Effector memory CD8-positive, alpha-beta T cell (primary cell): Measurements from ENCODE around the gene GREM1.

Experiments used
- ATAC-seq: fragments of 150-1000 bp; cut with Tn5 transposase; replicated peaks from 2 replicates; pipeline ENCODE4 v1.10.0; 2021; ENCODE audit warnings: mild to moderate bottlenecking, moderate library complexity
- DNase-seq, 3 experiments: peaks; one replicate each; pipeline ENCODE4 v3.0.0; 2021
- H3K27ac Mint-ChIP-seq, 2 donors: one replicate each; pipeline ENCODE4 v1.8.0; 2022; ENCODE audit warnings: mild to moderate bottlenecking in 2 of 2, mixed read lengths in 2 of 2, moderate library complexity in 2 of 2
- H3K27me3 Mint-ChIP-seq, 2 donors: one replicate each; pipeline ENCODE4 v1.8.0; 2022; ENCODE audit warnings: mixed read lengths in 2 of 2
- H3K36me3 Mint-ChIP-seq: one replicate; pipeline ENCODE4 v1.8.0; 2022; ENCODE audit warnings: mild to moderate bottlenecking, moderate library complexity, mixed read lengths; ENCODE audit not compliant: insufficient read depth
- H3K4me1 Mint-ChIP-seq, 2 donors: one replicate each; pipeline ENCODE4 v1.8.0; 2022; ENCODE audit warnings: low read depth in 2 of 2, mixed read lengths in 2 of 2
- H3K4me3 Mint-ChIP-seq, 2 donors: one replicate each; pipeline ENCODE4 v1.8.0; 2022; ENCODE audit warnings: mild to moderate bottlenecking in 2 of 2, mixed read lengths in 2 of 2, moderate library complexity in 2 of 2
- H3K9me3 Mint-ChIP-seq, 2 donors: one replicate each; pipeline ENCODE4 v1.8.0; 2022; ENCODE audit warnings: mixed read lengths in 2 of 2

GREM1 gene

DNA sequence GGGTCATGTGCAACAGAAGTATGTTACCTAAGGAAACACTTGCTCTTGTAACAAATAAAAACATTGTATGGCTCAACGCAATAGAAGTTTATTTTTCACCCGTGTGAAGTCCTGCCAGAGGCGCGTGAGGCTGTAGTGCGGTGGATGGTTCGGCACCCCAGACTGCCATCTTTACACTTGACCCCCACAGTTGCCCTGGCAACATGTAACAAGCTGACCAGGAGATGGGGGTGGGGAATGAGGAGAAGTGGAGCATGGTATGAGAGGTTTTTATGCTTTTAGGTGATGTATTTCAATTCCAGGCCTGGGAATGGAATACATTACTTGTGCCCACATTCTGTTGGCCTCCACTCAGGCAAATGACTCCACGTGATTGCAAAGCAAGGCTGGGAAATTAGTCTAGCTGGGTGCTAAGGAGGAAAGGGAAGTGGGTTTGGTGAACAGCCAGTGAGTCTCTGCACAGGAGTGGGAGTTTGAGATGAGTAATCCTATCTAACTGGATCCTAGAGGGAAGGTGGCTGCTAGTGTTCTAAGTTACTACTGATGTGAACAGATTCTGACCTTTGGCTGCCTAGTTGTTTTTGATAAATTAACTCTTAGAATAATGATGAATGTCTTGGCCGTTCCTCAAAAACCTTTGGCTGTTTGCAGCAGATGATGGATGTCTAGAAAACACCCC is 33.8 kb upstream of the GREM1 start:
- DNase-seq = no peak
- H3K36me3 Mint-ChIP-seq = no peaks in the 10 kb centered on the region
- no peaks in the 10 kb centered on the region for H3K9me3 Mint-ChIP-seq
- no peak overlapping the region for H3K4me3 Mint-ChIP-seq
- H3K4me1 Mint-ChIP-seq = peaks cover 0 to 2% of the 10 kb centered on the region in 2 donors
- H3K27me3 Mint-ChIP-seq = no peaks in the 10 kb centered on the region
- no peak overlapping the region for H3K27ac Mint-ChIP-seq
- ATAC-seq = no peak

DNA sequence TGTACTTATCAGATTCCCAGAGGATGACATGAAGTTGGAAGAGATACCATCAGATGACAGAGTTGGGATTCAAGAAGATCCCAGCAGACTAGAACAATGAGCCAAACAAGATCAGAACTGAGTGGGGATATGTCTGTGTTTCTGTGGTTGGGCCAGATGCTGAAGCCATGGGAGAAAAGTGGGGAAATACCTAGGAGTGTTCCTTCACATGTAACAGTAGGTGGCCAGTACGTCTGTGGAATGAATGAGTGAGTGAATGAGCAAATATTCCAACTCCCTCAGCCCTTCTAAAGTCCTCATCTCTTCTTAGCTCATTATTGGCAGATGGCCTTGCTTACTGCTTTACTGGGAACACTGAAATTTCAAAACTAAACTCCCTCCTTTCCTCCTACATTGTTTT is 32.2 kb upstream of the GREM1 start:
- Mint-ChIP-seq H3K27ac (no peak overlapping the region), H3K4me3 (no peak overlapping the region), H3K9me3 (no peaks in the 10 kb centered on the region), H3K4me1 (peaks cover 0 to 2% of the 10 kb centered on the region in 2 donors), H3K36me3 (no peaks in the 10 kb centered on the region), H3K27me3 (no peaks in the 10 kb centered on the region)
- DNase-seq (no peak), ATAC-seq (no peak)

DNA sequence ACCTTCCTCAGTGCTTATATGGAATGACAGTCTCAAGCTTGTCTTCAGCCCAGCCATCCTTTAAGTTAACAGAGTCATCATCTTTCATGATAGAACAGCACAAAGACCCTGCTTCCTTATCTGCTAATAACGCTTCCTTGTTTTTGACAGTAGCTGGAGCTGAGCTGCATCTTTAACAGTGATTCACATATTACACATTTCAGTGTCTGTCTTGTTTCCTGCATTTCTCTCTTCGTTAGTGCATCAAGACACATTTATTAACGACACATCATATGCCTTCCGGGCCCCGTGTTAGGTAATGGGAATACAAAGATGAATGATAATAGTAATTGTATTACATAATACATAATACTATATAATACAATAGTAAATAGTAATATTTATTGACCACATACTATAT is 30.2 kb upstream of the GREM1 start:
- Mint-ChIP-seq H3K4me3 (no peak overlapping the region), H3K9me3 (no peaks in the 10 kb centered on the region), H3K36me3 (no peaks in the 10 kb centered on the region), H3K4me1 (peaks cover 0 to 2% of the 10 kb centered on the region in 2 donors), H3K27me3 (peaks cover 0 to 7% of the 10 kb centered on the region in 2 donors), H3K27ac (no peak overlapping the region)
- DNase-seq (no peak), ATAC-seq (no peak)

DNA sequence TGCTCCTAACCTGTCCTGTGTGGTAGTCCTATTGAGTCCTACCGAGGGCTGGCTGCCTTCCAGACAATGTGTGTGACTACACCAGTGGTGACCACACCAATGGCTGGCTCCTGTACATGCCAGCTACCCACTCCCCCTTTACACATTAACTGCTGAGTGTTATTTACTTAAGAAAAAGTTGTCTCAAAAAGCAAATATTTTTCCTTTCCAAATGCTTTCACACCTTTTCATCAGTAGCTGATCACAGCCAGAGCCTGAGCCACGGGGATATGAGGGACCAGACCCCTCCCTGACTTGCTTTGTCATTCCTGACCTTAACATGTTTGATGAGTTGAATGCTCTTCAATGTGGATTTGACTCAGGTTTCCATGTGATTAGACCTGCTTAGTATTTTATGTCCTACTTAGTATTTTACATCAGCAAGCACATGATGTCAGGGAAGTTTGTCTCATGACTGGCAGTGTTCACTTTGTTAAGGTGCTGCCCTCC is 29.6 kb upstream of the GREM1 start:
- H3K36me3 Mint-ChIP-seq = no peaks in the 10 kb centered on the region
- no peak for ATAC-seq
- peaks cover 0 to 2% of the 10 kb centered on the region in 2 donors for H3K4me1 Mint-ChIP-seq
- no peaks in the 10 kb centered on the region for H3K9me3 Mint-ChIP-seq
- H3K4me3 Mint-ChIP-seq = no peak overlapping the region
- no peak overlapping the region for H3K27ac Mint-ChIP-seq
- peaks cover 0 to 7% of the 10 kb centered on the region in 2 donors for H3K27me3 Mint-ChIP-seq
- DNase-seq = no peak

DNA sequence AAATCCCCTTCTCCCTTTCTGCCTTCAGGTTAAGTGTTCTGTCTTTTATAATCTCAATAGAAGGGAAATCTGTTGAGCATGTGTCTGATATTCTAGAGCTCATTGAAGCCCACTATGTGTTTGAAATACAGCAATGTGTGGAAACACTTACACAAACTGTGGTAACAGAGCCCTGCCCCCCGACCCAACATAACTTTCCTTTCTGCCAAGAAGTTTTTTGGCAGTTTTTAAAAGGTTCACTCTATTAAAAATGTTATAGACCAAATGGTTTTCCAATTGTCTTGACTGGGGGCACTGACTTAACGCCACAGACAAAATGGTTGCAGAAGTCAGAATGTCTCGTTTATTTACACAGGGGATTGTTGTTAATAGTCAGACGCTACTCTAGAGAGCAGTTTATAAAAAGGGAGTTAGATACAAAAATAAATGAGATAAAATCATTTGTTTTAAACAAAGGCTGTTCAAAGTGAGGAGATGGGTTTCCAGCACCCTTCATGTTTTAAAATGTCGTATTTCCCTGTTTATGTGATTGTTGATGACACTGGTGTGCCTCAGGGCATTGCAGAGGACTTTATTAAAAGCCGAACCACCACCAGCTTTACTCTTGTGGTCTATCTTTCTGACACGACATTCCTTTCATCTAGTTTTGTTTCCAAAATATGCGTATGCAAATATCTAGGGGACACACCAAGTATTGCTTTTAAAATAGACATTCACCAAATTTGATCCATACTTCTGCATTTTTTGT is 26.7 kb upstream of the GREM1 start:
- H3K36me3 Mint-ChIP-seq = no peaks in the 10 kb centered on the region
- no peak overlapping the region for H3K27ac Mint-ChIP-seq
- H3K9me3 Mint-ChIP-seq = no peaks in the 10 kb centered on the region
- ATAC-seq (no peak), DNase-seq (no peak)
- H3K27me3 Mint-ChIP-seq = peaks cover 0 to 7% of the 10 kb centered on the region in 2 donors
- no peaks in the 10 kb centered on the region for H3K4me1 Mint-ChIP-seq
- no peak overlapping the region for H3K4me3 Mint-ChIP-seq

DNA sequence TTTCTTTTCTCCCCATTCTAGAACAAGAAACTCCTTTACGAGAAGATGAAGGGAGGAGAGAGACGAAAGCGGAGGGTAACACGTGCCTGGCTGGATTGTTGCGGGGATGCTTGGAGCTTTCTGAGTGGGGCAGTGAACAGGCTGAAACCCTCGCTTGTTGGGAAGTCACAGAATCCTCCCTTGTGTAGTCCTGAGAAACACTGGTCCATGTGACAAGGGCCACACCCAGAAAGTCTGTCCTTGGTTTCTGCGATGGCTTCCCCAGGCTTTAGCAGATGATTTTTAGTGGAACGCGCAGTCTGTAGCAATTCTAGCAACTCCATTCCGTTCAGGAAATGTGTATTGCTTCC is 26.1 kb upstream of the GREM1 start:
- H3K4me1 Mint-ChIP-seq = no peaks in the 10 kb centered on the region
- H3K27me3 Mint-ChIP-seq = peaks cover 0 to 7% of the 10 kb centered on the region in 2 donors
- H3K36me3 Mint-ChIP-seq = no peaks in the 10 kb centered on the region
- ATAC-seq = no peak
- H3K9me3 Mint-ChIP-seq = no peaks in the 10 kb centered on the region
- H3K27ac Mint-ChIP-seq = no peak overlapping the region
- no peak overlapping the region for H3K4me3 Mint-ChIP-seq
- DNase-seq = no peak

DNA sequence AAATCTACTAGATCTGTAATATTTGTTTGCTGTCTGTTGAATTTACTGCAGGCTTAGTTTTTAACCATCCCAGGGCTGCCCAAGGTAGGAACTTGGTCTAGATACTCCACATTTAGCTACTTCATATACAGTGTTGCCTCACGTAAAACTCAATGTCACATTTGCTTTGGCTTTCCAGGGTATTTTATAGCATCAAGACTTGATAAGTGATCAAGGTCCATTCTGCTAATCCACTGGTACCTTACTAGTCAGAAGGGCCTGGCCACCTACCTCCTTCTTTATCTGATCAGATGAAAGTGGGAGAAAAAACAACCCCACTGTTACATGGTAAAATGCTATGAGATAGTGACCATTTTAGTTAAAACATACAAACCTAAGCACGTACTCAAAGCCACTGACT is 25.5 kb upstream of the GREM1 start:
- H3K4me3 Mint-ChIP-seq = no peak overlapping the region
- H3K27ac Mint-ChIP-seq = no peak overlapping the region
- peaks cover 2 to 7% of the 10 kb centered on the region in 2 donors for H3K27me3 Mint-ChIP-seq
- H3K36me3 Mint-ChIP-seq = no peaks in the 10 kb centered on the region
- no peak for ATAC-seq
- H3K9me3 Mint-ChIP-seq = no peaks in the 10 kb centered on the region
- no peaks in the 10 kb centered on the region for H3K4me1 Mint-ChIP-seq
- DNase-seq = no peak

DNA sequence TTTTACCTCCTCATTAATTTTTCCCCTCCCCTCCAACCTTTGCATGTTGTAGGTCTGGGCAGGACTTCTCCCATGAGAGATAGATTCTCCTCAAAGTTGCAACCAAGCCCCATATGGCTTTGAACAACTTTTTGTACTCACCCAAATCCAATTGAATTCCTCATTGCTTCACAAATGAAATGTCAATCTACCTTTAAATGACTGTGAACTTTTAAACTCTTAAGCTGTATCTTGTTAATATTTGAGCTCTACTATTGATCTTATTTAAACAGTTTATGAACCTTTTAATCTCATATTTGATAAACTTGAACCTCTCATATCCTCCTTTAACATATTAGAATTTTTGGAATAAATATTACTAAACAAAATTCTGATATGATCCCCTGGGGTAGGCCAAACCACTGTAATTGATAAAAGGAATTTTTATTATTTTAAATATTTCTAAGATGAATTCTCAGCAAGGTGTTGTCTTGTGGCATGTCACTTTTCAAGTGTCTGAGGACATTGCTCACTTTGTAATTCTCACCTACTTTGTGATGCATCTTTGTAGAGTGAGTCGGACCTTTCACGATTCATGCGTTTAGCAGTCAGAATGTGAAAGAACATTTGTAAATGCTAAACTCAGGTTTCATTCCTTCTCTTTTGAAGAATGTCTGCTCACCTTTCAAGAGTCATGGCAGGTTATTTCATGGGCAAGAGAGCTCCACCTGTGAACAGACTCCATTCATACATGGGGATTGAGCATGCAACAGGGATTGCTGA is 23.4 kb upstream of the GREM1 start:
- no peak overlapping the region for H3K27ac Mint-ChIP-seq
- no peak for DNase-seq
- H3K9me3 Mint-ChIP-seq = no peaks in the 10 kb centered on the region
- no peak for ATAC-seq
- H3K36me3 Mint-ChIP-seq = no peaks in the 10 kb centered on the region
- H3K4me1 Mint-ChIP-seq = no peaks in the 10 kb centered on the region
- H3K4me3 Mint-ChIP-seq = no peak overlapping the region
- H3K27me3 Mint-ChIP-seq = peaks cover 17 to 26% of the 10 kb centered on the region in 2 donors

DNA sequence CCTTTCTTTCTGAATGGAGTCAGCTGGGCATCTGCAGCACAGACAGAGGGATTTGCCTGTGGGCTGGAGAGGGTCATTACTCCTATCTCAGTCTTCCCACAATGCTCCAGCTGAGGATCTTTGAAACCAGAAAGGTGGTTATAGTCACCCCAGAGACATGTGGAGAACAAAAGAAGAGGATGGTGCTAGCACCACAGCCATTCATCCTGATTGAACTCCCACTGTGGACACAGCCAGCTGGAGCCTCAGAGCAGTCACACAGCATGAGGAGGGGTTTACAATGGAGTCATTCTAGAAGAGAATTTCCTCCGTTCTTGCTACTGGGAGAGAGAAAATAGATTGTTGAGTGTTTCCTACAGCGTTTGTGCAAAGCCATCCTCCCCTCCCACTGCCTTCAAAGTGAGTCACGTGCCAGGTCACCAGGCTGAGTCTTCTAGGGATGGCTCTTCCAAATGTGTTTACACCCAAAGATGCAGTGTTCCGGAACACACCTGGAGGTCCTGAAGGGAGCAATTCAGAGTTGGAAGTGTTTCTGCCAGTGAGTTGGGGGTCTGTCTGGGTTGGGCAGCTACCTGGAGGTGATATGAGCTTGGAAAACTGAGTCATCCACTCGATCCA is 18.9 kb upstream of the GREM1 start:
- H3K27me3 Mint-ChIP-seq = peaks cover 38 to 52% of the 10 kb centered on the region in 2 donors
- H3K27ac Mint-ChIP-seq = no peak overlapping the region
- no peak overlapping the region for H3K4me3 Mint-ChIP-seq
- no peaks in the 10 kb centered on the region for H3K36me3 Mint-ChIP-seq
- no peaks in the 10 kb centered on the region for H3K9me3 Mint-ChIP-seq
- H3K4me1 Mint-ChIP-seq = no peaks in the 10 kb centered on the region
- DNase-seq (no peak), ATAC-seq (no peak)

DNA sequence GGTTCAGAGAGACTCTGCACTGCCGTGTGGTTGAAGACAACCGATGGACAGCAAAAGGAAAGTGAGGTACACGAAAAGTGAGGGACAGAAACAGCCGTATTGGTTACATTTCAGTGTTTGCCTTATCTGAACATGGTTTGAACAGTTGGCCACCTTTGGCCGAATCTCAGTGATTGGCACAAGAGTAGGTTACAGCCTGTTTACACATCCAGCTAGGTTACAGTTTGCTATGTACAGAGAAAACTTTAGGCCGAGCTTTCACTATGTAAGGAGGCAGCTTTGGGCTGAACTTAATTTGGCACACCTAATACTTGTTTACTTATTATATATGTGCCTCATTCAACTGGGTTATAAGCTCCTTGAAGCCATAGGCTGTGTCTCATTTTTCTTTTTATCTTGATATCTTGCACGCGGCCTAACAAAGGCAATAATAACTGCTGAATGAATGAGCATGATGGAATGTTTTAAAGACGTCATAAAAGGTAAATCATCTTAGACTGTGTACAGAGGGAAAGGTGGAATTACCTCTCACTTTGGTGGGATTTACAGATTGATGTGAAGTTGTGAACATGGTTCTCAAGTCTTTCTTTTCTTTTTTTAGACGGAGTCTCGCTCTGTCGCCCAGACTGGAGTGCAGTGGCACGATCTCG is 17.2 kb upstream of the GREM1 start:
- H3K4me1 Mint-ChIP-seq = no peaks in the 10 kb centered on the region
- DNase-seq (no peak), ATAC-seq (no peak)
- H3K27ac Mint-ChIP-seq = no peak overlapping the region
- no peaks in the 10 kb centered on the region for H3K9me3 Mint-ChIP-seq
- H3K4me3 Mint-ChIP-seq = no peak overlapping the region
- peaks cover 52 to 61% of the 10 kb centered on the region in 2 donors for H3K27me3 Mint-ChIP-seq
- H3K36me3 Mint-ChIP-seq = no peaks in the 10 kb centered on the region

DNA sequence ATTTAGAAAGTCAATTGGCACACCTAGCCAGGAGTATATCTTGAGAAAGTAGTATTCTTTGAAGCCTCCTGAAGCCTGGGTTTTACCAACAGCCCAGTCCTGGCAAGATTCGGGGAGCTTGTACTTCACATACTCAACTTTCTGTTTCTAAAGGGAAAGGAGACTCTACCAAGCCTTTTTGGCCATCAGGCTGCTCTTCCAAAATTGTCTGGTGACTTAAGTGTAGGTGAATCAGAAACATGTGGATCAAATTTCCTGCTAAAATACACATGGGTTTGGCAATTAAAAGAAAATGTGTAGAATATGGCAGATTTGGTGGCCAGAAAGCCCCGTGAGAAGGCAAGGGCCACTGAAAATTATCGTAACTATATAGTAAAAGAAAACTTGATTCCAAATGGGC is 15.9 kb upstream of the GREM1 start:
- no peaks in the 10 kb centered on the region for H3K9me3 Mint-ChIP-seq
- no peaks in the 10 kb centered on the region for H3K36me3 Mint-ChIP-seq
- no peak overlapping the region for H3K27ac Mint-ChIP-seq
- H3K4me1 Mint-ChIP-seq = no peaks in the 10 kb centered on the region
- H3K27me3 Mint-ChIP-seq = peaks cover 59 to 70% of the 10 kb centered on the region in 2 donors
- no peak for ATAC-seq
- no peak overlapping the region for H3K4me3 Mint-ChIP-seq
- no peak for DNase-seq

DNA sequence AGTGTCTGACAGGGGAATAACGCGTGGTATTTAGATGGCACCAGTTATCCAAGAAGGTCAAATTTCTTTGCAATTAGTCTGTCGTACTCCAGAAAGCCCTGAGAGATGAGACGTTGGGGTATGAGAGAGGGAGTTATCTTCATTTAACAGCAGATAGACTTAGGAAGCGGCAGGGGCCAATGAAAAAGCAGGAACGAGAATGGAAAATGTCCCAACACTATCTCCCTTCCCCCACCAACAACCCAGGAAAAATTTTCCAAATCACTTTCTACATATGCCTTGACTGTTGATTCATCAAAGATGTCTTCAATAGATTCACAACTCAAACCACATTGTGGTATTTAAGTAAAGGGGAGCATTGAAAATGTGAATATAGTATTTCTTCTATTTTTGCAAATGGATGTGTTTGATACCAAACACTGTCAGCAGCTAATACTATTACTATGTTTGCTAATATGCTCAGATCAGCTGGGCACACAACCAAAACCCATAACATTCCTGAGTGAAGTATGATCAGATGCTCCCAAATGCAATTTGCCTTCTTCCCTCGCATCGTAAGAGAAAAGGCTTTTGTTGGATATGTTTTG is 13.3 kb upstream of the GREM1 start:
- H3K4me1 Mint-ChIP-seq = no peaks in the 10 kb centered on the region
- DNase-seq = no peak
- ATAC-seq = no peak
- no peak overlapping the region for H3K4me3 Mint-ChIP-seq
- peaks cover 57 to 68% of the 10 kb centered on the region in 2 donors for H3K27me3 Mint-ChIP-seq
- H3K36me3 Mint-ChIP-seq = no peaks in the 10 kb centered on the region
- no peaks in the 10 kb centered on the region for H3K9me3 Mint-ChIP-seq
- no peak overlapping the region for H3K27ac Mint-ChIP-seq

DNA sequence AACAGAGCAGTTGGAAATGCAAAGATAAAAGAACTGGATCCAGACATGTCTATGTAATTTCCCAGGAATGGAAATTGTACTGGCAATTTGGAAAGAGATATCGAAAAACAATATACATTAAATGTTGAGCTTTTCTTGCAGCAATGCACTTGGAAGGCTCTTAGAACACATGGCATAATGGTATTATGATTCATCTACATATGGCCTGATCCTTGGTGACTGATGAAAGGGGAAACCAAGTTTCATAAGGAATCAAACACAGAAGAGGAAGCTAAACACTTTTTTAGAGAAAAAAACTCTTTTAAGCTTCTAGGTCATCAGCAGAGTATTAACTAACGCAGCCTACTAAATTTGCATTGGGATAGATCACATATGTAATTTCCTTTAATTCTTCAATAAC is 12.4 kb upstream of the GREM1 start:
- H3K27me3 Mint-ChIP-seq = peaks cover 57 to 64% of the 10 kb centered on the region in 2 donors
- ATAC-seq = no peak
- no peak overlapping the region for H3K27ac Mint-ChIP-seq
- H3K9me3 Mint-ChIP-seq = no peaks in the 10 kb centered on the region
- H3K4me1 Mint-ChIP-seq = no peaks in the 10 kb centered on the region
- no peak for DNase-seq
- H3K4me3 Mint-ChIP-seq = no peak overlapping the region
- H3K36me3 Mint-ChIP-seq = no peaks in the 10 kb centered on the region
